Right hindlimb (tissue), 1 donor: ENCODE data around the gene CMTR1.
"Not testable (repeated sequence)": the region's sequence is repeated elsewhere in the genome, so short reads cannot be mapped to it uniquely, and the experiment has no call there.

ENCODE experiments used
- DNase-seq: peaks from one replicate; pipeline ENCODE4 v3.0.0-alpha.2; 2018

CMTR1 gene

GRCh38 chr6:37495244-37495934 lies 62.4 kb downstream of the CMTR1 start:
- no peak for DNase-seq

GRCh38 chr6:37496951-37497885 lies 64.2 kb downstream of the CMTR1 start:
- no peak for DNase-seq

- DNase-seq = peak; percentile 98
Observed at GRCh38 chr6:37499433-37500293, 66.6 kb downstream of the CMTR1 start, which contains the start of gene CCDC167. TSS of gene CCDC167 (minus strand) at chr6:37499893. CDS start at chr6:37499863, 30 bp downstream.

GRCh38 chr6:37500294-37500608 lies 67.2 kb downstream of the CMTR1 start:
- no peak for DNase-seq

- not testable (repeated sequence) for DNase-seq
Observed at GRCh38 chr6:37500904-37501303, 67.9 kb downstream of the CMTR1 start.

- no peak for DNase-seq
Observed at GRCh38 chr6:37501632-37502491, 68.8 kb downstream of the CMTR1 start.

- no peak for DNase-seq
Observed at GRCh38 chr6:37502703-37503291, 69.8 kb downstream of the CMTR1 start.

- no peak for DNase-seq
Observed at GRCh38 chr6:37503309-37503965, 70.4 kb downstream of the CMTR1 start.

- DNase-seq = no peak
Observed at GRCh38 chr6:37504024-37504423, 71.0 kb downstream of the CMTR1 start.

GRCh38 chr6:37506479-37506878 lies 73.5 kb downstream of the CMTR1 start:
- DNase-seq = no peak

- no peak for DNase-seq
Observed at GRCh38 chr6:37507077-37507476, 74.1 kb downstream of the CMTR1 start.

GRCh38 chr6:37507690-37508421 lies 74.8 kb downstream of the CMTR1 start:
- no peak for DNase-seq

GRCh38 chr6:37511201-37511600 lies 78.2 kb downstream of the CMTR1 start:
- DNase-seq = no peak

- DNase-seq = no peak
Observed at GRCh38 chr6:37511910-37512399, 78.9 kb downstream of the CMTR1 start.

GRCh38 chr6:37512400-37513011 lies 79.5 kb downstream of the CMTR1 start:
- no peak for DNase-seq

GRCh38 chr6:37513155-37513554 lies 80.1 kb downstream of the CMTR1 start:
- DNase-seq = no peak

- DNase-seq = no peak
Observed at GRCh38 chr6:37513576-37513975, 80.6 kb downstream of the CMTR1 start.

GRCh38 chr6:37514321-37514771 lies 81.3 kb downstream of the CMTR1 start:
- DNase-seq = no peak

GRCh38 chr6:37514837-37515236 lies 81.8 kb downstream of the CMTR1 start:
- no peak for DNase-seq

- DNase-seq = no peak
Observed at GRCh38 chr6:37515712-37516075, 82.7 kb downstream of the CMTR1 start.
